NCI-H1436 (cell line): ENCODE measurements around the gene LRRC56.

ENCODE experiments used
- DNase-seq: peaks from one replicate; lab custom pipeline; 2025; lab: John Stamatoyannopoulos, UW

Gene LRRC56

DNA sequence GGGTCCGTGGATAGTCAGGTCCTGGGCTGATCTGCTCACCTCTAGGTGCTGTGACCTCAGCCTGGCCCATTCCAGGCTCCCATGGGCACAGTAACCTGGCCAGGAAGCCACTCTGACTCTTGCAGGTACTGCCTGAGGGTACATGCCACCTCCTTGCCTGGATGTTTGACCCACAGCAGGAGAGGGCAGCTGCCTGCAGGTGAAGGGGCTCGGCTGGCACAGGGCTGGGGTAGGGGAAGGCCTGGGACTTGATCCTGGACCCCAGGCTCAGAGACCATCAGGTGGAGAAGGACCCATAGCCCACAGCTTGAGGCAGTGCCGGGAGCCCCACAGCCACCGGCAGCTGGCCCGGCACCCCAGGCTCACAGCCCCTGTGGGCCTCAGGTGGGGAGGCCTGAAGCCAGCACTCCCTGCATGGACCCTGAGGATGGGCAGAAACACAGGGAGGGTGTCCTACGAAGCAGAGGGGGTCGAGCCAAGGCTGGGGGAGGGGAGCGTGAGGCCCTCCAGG is 2.7 kb downstream of the LRRC56 start:
- DNase-seq: no peak

DNA sequence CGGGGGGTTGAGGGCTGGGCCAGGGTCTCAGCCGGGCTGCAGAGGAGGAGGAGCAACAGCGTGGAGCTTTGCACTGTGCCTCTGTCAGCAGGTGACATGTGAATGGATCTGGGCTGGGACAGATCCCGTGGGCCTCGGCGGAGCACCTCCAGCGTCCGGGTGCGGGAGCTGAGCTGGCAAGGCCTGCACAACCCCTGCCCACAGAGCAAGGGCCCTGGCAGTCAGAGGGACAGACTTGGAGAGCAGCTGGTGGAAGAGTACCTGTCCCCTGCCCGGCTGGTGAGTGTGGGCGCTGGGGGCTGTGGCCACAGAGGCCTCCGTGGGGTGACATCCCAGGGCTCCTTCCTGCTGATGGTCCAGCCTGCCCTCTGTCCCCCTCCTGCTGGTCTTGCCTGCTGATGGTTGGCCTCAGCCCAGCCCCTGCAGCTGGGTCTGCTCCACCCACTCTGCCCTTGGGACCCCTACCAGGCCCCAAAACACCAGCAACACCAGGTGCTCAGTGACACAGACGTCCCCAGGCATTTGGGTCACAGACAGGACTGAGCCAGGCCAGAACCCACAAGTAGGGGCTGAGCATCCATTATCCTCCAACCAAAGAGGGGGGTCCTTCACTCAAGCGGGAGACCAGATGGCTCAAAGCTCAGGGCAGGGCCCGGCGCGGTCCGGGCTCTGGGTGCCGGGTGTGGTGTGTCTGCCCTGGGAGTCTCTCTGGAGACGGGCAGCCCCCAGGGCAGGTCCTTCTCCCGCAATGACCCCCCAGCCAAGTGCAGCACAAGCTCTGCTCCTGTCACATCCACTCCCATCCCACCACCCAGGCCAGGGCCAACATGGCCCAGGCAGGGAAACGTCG is 3.5 kb downstream of the LRRC56 start:
- DNase-seq: no peak

DNA sequence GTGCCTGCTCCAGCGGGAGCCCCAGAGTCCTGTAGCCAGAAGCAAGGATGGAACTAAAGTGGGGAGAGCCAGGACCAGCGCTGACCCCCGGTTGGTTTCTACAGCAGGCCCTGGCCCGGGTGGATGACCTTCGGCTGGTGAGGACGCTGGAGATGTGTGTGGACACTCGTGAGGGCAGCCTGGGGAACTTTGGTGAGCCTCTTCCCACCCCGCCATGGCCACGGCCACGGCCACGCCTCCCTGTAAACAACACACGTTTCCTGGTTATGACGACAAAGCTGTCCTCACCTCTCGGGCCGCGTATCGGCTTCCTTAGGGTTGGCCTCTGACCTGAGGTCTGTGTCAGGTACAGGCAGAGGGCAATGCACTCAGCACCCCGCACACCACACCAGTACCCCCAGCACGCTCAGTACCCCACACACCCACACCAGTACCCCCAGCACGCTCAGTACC is 4.1 kb downstream of the LRRC56 start:
- DNase-seq: no peak

DNA sequence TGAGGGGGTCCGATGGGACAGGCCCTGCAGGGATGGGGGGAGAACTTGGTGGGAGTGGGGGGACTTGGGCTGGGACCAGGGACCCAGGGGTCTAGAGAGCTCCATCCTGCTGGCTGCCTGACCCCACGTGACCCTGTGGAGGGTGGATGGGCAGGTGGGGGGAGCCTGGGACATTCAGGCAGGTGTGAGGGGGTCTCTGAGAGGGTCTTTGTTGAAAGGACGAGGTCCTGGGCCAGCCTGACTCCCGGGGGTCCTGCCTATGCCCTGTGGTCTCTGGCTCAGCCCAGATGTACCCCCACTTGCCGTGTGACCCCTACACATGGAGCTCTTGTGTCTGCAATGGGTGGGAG is 7.5 kb downstream of the LRRC56 start:
- DNase-seq: no peak

DNA sequence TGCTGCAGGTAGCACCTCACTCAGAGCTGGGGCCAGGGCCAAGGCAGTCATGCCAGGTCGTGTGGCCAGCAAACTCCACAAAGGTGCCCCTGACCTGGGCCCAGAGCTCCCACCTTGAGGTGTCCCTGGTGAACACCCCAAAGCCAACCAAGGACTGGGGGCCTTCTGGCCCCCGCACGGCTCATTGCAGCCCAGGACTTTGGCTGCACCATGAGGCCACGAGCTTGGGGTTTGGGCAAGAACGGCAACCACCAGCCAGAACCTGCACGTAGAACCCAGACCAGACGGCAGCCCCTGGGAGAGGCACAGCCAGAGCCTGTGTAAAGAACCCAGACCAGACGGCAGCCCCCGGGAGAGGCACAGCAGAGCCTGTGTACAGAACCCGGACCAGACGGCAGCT is 7.8 kb downstream of the LRRC56 start:
- no peak for DNase-seq

DNA sequence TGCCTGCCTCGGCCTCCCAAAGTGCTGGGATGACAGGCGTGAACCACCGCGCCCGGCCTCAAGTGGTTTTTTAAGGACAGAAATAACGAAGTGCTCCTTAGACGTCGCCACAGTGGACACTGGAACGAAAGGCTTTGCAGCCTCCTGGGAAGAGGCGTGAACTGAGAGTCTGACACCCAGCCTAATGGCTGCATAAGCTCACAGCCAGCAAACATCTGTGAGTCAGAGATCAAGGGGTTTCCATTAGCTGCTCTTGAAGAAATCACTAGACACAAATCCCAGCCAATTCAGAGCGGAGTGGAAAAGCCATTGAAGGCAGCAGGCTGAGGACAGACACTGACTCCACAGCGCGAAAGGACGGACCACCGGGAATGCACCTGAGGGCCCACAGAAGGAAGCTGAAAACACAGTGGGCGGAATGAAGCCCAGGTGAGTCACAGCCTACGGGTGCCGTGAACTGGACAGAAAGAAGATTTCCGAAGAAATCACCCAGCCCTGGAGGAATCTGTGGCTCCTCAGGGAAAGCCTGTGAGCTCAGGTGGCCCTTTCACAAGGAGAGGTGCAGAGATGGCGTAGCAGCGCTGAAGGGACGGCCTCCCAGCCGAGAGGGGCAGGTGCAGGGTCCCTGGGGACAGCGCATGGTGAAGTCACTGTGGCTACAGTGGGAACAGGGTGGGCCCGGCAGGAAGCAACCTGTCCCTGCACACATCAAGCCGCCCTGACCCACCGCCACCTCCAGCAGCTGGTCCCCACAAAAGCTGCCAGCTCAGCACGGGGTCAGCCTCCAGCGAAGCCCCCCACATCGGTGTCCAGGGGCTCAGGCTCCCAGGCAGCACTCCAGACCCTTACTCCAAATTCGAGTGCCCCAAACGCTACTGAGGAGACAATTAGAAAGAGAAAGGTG is 11.6 kb downstream of the LRRC56 start:
- peak; percentile 87 for DNase-seq

DNA sequence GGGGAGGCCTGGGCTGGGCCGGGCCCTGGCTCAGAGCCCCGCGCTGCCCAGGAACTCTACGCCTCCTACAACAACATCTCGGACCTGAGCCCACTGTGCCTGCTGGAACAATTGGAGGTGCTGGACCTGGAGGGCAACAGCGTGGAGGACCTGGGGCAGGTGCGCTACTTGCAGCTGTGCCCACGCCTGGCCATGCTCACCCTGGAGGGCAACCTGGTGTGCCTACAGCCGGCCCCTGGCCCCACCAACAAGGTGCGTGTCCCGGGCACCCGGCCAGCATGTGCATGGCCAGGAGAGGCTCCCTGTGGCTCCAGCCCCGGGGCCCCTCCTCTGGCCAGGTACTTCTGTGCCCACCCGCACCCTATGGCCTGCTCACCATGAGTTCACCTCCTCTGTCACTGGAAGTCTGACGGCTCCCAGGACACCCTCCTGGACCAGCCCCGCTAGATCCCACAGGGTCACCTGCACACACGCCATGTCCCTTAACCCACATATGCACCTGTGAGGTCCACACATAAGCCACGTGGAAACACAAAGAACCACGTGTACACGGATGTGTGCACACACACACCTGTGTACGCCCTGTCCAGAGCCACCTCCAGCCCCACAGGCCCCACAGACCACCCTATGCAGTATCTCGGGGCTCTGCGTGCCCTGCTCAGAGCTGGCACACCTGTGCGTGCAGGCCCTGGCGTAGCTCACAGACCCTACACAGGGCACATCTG is 12.9 kb downstream of the LRRC56 start:
- no peak for DNase-seq

DNA sequence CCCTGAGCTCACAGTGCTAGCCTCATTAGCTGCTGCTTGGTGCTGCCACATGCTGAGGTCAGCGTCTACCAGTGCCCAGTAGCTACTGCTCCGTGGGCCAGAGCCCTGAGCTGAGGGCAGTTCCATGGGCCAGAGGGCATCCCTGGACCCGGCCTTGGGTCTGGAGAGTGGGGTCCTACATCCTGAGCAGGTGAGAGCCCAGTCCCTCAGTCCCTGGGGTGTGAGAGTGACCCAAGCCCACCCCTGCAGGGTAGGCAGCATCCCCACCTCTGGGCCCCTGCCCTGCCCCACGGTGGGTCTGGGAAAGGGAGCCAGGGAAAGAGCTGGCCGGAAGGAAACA is 13.4 kb downstream of the LRRC56 start:
- DNase-seq: no peak

DNA sequence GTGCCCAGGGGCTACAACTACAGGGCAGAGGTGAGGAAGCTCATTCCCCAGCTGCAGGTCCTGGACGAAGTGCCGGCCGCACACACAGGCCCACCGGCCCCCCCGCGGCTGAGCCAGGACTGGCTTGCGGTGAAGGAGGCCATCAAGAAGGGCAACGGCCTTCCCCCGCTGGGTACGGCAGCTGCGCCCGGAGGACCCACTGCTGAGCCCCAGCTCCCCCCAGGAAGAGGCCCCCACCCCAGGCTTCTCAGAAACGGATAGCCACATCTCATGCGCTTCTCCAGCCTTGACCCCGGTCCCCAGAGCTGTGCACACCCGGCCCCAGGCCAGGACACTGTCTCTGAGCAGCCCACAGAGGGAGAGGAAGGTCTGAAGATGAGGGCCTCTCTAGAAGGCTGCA is 13.8 kb downstream of the LRRC56 start:
- no peak for DNase-seq

DNA sequence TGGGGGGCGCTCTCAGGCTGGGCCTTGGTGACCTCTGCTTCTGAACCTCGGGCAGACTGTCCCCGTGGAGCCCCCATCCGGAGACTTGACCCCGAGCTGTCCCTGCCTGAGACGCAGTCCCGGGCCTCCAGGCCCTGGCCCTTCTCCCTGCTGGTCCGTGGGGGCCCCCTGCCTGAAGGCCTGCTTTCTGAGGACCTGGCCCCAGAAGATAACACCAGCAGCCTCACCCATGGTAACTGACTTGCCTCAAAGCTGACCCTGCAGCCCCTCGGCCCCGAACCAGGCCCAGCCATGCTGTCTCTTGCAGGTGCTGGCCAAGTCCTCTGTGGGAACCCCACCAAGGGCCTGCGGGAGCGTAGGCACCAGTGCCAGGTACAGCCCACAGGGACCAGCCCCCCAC is 14.3 kb downstream of the LRRC56 start:
- no peak for DNase-seq

DNA sequence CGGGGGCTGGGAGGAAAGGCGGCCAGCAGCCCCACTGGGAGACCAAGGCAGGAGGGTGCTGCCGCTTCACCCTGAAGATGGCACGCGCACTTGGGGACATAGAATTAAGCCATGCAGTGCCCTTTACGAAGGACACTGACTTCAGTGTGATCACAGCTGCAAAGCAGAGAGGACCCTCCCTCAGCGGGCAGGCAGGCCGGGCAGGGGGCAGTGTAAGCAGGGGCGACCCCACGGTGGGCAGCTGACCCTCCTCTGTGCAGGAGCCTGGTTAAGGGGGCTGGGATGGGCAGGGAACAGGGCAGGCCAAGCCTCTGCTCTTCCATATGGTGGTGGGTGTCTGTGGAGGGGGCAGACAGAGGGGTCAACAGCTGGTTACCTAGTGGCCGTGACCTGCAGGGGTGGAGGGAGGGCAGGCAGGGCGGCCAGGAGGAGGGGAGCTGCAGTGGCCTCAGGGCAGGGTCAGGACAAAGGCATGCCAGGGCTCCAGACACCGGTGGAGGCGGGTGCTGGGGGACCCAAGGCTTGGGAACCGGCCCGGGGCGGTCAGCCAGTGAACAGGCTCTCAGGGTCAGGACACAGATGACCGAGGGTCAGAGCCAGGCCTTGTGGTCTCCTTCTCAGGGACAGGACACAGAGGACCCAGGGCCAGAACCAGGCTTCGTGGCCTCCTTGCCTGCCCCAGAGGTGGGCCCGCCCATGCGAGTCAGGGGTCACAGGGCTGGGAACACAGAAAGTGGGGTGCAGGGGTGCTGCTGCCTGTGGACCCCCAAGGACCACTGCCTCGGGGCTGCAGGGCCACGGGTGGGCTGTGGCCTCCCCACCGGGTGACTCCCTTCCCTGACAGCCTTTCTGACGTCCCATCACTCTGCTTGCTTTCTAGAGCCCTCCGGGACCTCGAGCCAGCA is 16.0 kb downstream of the LRRC56 start:
- DNase-seq: no peak

DNA sequence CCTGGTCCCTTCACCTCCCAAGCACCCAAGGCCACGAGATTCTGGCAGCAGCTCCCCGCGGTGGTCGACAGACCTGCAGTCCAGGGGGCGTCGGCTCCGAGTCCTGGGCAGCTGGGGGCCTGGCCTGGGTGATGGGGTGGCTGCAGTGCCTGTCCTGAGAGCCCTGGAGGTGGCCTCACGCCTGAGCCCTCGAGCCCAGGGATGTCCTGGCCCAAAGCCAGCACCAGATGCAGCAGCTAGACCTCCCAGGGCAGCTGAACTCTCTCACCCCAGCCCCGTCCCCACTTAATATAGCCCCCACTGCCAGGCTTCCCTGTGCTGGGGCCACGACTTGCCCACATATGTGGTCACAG is 16.6 kb downstream of the LRRC56 start:
- DNase-seq: no peak

DNA sequence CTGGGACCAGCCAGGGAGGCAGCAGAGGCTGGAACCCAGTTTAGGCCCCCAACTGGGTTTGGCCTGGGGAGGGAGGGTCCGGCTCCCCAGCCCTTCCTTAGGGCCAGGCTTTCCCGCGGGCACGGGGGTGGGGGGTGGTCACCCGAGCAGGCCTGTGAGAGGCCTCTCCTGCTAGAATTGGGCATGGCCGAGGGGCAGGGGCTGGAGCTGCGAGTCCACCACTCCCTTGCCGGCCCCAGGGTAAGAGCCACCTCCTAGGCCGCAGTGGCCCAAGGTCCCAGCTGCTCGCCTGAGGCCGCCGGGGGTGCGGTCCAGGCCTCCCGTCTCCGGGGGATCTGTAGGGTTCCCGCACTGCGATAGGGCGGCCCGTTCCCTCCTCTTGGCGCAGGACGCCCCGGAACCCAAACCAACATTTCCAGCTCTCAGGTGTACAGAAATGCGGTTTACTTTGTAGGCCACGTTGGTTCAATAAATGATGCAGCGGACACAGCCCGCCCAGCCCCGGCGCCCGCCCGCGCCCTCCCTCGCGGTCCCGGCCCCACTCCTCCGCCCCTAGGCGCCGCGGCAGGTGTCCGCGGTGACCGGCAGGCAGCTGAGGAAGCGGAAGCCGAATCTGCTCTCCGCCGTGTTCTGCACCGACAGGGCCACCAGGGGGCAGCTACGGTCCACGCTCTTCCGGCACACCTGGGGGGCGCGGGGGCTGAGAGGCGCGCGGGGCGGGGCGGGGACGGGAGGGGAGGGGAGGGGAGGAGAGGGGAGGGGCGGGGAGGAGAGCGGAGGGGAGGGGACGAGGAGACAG is 17.3 kb downstream of the LRRC56 start:
- peak; percentile 91 for DNase-seq

DNA sequence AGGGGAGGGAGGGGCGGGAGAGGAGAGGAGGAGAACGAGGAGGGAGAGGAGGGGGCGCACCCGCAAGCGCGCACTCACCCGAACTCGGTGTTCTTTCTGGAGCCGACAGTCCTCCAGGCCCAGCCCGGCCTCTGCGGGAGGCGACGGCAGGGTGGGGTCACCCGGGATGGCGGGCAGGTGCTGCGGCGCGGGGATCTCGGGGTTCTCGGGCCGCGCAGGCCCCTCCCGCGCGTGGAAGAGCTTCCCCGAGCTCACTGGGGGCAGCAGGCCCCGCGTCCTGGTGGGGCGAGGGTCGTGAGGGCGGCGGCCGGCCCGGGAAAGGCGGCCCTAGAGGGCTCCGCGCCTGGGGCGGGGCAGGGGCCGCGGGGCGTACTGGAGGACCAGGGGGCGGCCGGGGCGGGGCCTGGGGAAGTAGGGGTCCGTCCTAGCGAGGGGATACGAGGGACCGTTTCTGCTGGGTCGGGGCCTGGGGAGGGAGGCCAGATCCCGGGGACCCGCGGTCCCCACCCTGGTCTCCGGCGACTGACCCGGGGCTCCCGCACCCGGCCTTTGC is 18.0 kb downstream of the LRRC56 start:
- DNase-seq: no peak

DNA sequence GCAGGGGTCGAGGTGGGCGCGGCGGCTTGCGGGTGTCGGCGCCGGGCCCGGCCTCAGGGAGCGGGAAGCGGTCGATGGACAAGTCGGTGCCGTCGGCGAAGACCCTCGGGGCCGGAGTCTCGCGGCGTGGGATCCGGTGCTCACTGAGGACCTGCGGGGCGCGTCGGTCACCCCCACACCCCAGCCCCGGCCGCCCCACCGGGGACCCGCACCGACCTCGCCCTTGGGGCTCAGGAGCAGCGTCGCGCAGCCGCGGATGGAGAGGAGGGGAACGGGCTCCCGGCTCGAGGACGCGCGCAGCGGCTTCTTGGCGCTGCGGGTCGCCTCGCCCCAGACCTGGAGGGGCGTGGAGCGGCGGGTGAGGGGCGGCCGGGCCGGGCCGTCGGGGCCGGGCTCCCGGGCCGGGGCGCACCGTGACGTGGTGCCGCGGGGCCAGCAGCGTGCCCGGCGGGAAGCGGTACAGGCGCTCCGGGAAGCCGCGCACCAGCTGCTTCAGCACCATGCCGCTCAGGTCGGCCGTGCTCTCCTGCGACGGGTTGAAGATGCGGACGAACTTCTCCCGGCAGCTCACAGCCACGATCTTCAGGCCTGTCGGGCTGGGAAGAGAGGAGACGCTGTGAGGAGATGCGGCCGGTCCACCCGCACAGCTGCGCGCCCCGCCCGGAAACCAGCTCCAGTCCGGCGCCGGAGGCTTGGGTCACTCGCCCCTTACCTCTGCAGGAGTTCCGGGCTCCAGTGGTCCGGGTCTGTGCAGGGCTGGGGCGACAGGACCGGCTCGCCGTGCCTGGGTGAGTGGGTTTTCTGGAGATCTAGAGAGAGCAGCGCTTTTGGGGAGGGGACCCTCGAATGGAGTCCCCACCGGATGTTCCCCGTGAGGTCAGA is 18.7 kb downstream of the LRRC56 start:
- DNase-seq: no peak

DNA sequence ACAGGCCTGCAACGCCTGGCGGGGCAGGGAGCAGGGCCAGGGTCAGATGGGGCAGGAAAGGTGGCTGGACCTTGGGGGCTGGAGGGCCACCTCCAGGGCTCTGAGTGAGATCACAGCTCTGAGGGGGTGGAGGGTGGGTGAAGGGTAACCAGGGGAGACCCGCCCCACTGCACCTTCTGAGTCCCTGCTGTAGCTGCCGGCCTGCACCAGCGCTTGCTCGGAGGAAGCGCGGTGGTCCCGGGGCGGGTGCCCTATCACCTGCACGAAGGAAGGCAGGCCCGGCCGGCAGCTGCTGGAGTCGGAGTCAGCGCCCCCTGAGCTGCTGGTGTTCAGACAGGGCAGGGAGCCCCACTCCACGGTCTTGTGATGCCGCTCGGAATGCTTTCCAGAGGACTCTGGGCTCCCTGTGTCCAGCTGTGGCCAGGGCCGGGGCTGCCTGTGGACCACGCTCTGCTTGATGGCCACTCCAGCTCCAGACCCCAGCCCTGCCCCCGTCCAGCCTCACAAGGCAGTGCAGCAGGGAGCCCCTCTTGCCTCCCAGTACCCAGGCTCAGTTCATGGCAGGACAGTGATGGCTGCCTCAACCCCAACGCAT is 19.4 kb downstream of the LRRC56 start:
- no peak for DNase-seq

DNA sequence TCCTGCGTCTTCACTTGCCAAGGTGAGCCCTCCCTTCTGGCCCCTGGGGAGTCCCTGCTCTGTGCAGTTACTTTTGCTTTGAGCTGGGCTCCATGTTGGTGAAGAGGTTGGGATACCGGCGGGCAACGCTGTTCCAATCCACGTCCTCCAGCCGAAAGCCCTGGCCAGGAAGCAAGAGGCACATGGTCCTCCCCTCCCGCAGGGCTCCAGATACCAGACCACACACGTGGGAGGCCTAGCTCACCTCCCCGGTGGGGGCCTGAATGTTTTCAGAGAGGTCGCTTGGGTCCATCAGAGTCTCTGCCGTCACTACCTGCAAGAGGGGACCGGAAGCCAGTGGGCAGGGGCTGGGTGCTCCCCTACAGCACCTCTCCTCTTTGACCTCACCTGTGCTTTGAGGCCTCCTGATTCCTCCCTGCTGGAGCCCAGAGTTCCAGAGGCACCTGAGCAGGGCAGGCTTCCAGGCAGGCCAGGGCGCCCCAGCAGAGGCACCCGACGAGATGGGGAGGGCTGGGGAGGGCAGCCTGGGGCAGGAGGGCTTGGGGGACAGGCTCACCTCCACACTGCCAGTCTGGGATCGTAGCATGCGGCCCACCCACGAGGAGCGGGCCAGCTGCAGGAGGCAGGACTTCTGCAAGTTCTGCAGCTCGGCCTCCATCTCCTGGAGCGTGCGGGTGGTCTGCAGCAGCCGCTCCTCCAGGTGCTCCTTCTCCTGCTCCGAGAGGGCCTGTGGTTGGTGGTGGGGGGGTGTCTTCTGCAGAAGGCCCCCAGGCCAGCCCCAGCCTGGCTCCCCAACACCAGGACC is 20.2 kb downstream of the LRRC56 start:
- no peak for DNase-seq

DNA sequence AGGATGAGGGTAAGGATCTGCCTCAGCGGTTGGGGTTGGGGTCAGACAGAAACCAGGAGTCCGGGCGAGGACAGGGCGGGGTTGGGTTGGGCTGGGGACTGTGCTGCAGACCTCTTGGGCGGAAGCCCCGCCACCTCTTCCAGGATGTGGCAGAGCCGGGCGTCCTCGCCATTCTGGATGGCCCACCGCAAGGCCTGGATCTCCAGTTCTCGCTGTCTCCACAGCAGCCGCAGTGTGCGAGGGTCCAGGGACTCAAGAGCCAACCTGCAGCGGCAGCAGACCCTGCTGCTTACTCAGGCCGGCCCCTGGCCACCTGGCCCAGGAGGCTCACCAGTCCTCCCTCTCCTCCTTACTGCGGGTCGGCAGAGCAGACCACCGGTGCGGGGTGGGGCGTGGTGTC is 21.2 kb downstream of the LRRC56 start:
- DNase-seq: no peak
